SW 1271 (cell line): ENCODE results near the gene SHISA6.

Experiments used
- DNase-seq, 2 experiments: peaks; one replicate each; lab custom pipeline; 2025; lab: John Stamatoyannopoulos, UW

Gene SHISA6

GRCh38 chr17:11545002-11545401 is 304.0 kb downstream of the SHISA6 start:
- DNase-seq = no peak

GRCh38 chr17:11545696-11546095 is 304.7 kb downstream of the SHISA6 start:
- DNase-seq = no peak

GRCh38 chr17:11547853-11548252 is 306.8 kb downstream of the SHISA6 start:
- no peak for DNase-seq

DNA sequence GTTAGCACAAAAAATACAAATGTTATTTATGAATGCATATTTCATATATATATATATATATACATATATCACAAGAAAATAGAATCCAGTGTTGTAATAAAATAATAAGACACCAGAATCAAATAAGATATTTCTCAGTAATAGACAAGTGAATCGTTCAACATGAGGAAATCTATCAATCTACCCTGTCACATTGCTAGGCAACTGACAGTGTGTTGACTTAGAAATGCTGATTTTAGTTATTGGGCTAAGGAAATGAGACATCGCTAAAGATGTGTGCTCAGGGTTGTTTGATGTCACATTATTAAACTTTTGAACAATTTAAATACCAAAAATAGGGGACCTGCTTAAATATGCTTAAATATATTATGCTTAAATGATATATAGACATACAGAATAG is 307.4 kb downstream of the SHISA6 start:
- no peak for DNase-seq

GRCh38 chr17:11550431-11550830 is 309.4 kb downstream of the SHISA6 start:
- DNase-seq = no peak

DNA sequence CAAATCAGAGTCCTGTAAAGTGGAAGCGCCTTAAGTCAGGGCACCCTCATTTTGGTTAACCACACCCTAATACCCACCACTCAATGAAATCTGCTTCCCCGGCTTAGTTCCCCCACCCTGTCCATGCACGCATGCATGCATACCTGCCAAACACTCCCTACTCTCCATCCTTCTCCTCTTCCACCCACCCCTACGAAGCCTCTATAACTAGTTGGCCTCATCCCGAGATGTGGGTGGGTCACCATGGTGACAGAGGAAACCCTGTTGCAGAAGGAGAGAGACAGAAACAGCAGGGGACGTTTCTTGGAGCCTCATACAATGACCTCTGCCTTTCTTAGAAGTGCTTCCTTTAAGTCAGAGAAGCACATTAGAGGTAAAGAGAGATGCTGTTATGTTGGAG is 310.4 kb downstream of the SHISA6 start:
- no peak for DNase-seq

- no peak for DNase-seq
Observed at GRCh38 chr17:11553135-11553534, 312.1 kb downstream of the SHISA6 start.

- no peak for DNase-seq
Observed at GRCh38 chr17:11554042-11554441, 313.0 kb downstream of the SHISA6 start.

- no peak for DNase-seq
Observed at GRCh38 chr17:11554542-11554941, 313.5 kb downstream of the SHISA6 start.

DNA sequence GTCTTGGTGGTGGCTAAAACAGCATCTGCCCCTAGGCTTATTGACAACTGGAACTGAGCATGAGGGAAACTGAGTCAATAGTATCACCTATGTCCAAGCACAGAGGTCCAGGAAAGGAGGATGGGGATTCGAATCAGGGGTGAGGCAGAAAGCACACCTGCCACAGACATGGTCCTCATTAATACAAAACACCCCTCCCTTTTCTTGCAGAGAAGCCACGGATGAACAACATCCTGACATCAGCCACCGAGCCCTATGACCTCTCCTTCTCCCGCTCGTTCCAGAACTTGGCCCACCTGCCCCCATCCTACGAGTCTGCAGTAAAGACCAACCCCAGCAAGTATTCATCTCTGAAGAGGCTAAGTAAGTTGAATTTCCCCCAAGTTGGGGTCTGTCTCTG is 314.5 kb downstream of the SHISA6 start:
- no peak for DNase-seq

GRCh38 chr17:11557727-11558452 is 316.9 kb downstream of the SHISA6 start:
- no peak for DNase-seq

- DNase-seq = no peak
Observed at GRCh38 chr17:11558681-11559234, 317.7 kb downstream of the SHISA6 start.

GRCh38 chr17:11559601-11560000 is 318.6 kb downstream of the SHISA6 start:
- DNase-seq = no peak

GRCh38 chr17:11561281-11561680 is 320.3 kb downstream of the SHISA6 start:
- DNase-seq = no peak

DNA sequence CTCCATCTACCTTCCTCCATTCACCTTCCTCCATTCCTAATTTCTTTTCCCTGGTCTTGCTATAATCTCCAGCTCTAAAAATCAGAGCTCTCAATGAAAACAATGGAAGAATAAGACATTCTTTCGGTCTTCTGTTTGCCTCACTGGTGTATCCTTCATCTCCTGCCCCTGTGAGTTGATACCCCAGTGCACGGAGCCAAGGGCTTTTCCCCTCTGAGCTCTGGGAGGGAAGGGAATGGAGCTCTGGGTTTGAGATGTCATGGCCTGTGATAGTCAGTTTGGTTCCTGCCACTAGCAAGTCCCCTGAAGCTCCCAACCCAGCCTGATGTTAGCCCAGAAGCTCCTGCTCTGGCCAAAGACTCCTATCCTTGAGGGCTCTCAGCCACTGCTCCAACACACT is 320.7 kb downstream of the SHISA6 start:
- no peak for DNase-seq

DNA sequence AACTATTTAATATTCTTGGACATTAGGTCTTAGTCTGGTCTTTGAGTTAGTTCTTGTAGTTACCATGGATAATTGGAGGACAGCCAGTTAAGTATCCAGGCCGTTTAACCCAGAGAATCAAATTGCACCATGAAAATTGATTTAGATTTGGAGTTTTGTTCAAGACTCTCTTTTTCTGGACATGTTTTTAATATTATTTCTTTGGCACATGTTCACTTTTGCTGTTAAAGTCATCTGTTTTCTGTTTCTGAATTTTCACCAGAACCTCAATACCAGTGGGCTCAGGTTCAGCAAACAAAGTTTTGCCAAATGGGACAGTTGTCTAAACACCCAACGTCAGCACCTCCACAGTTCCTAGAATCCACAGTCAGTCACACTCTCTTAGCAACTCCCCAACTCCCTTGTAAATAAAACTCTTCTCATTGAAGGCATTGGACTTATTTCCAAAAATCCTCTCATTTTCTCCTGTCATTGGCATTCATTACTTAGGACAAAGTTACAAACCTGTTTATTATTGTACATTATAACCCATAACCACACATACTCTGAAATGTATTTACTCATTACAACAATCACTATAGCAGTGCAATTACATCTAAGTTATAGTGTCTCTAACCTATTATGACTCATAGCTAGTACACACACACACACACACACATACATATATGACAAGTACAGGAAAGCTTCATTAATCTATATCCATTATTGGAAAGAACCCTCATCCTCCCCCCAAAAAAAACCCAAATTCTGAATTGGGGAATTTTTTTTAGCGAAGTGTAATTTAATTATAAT is 323.8 kb downstream of the SHISA6 start:
- no peak for DNase-seq

DNA sequence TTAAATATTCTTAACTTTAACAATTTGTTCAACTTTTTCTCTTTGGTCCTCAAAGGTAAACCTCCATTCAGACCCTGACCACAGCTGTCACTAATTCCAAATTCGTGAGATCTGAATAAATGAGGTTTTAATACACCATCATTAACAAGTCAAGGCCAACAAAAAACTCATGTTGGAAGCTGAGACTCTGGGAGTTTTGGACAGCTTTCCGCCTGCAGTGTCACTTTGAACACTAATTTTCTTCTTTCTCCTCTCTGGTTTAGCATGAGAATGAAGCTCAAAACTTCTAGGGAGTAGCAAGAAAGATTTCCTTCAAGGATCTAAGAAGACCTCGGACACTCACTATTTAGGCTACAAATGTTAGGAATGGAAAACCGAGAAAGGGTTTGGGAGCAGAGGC is 324.6 kb downstream of the SHISA6 start:
- DNase-seq = no peak

DNA sequence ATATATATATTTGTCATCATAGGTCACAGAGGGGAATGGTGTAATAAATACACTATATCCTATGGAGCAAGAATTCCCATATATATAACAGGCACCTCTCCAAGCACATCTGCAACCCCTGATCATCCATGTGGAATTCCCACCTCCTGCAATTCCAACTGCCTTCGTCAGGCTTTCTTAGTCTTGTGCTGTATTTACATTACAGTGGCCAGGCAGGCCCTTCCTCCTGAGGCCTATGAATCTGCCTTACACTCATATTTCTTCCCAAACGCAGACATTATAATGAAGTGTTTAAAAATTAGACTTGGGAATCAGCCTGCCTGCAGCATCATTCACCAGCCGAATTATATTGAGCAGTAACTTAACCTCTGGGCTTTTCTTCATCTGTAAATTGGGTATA is 338.0 kb downstream of the SHISA6 start:
- no peak for DNase-seq

DNA sequence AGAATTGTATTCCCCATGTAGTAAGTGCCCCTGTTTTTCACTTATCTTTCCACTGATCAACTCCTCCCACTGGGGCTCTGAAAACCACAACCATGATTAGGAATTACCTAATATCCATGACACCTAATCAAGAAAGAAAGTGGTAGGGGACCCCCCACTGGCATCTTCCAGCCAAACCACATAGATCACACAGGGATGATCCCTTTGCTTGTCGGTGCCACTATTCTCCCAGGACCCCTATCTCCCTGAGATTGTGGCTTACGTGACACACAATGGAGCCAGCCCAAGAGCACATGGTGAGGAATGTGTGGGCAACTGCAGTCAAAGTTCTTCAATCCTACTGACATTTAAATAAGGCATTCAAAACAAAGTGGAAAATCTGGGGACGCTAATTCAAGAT is 339.7 kb downstream of the SHISA6 start:
- DNase-seq = no peak

- no peak for DNase-seq
Observed at GRCh38 chr17:11582217-11582616, 341.2 kb downstream of the SHISA6 start.

- no peak for DNase-seq
Observed at GRCh38 chr17:11583306-11583992, 342.4 kb downstream of the SHISA6 start.

GRCh38 chr17:11589716-11590115 is 348.7 kb downstream of the SHISA6 start:
- no peak for DNase-seq
